ENCODE data around the gene LUZP4.
A peak's percentile ranks its signal among the peaks of the same experiment; 100 is the strongest.
"Not testable (repeated sequence)": the region's sequence is repeated elsewhere in the genome, so short reads cannot be mapped to it uniquely, and the experiment has no call there.

The LUZP4 gene

GRCh38 chrX:115289465-115289864, at the start of gene LUZP4:
LUZP4 (plus strand) TSS chrX:115289715; CDS start chrX:115289760, 45 bp downstream.
- DNase-seq = no peak

- no peak for DNase-seq
Observed at GRCh38 chrX:115251458-115252233, 37.9 kb upstream of the LUZP4 start.

- no peak for DNase-seq
Observed at GRCh38 chrX:115255003-115255402, 34.5 kb upstream of the LUZP4 start.

GRCh38 chrX:115257711-115258110, 31.8 kb upstream of the LUZP4 start:
- no peak for DNase-seq

GRCh38 chrX:115259238-115259875, 30.2 kb upstream of the LUZP4 start:
- DNase-seq = no peak

GRCh38 chrX:115260330-115260729, 29.2 kb upstream of the LUZP4 start:
- no peak for DNase-seq

- no peak for DNase-seq
Observed at GRCh38 chrX:115261148-115261547, 28.4 kb upstream of the LUZP4 start.

GRCh38 chrX:115264009-115264408, 25.5 kb upstream of the LUZP4 start:
- no peak for DNase-seq

GRCh38 chrX:115266300-115266699, 23.2 kb upstream of the LUZP4 start:
- no peak for DNase-seq

- DNase-seq = no peak
Observed at GRCh38 chrX:115268421-115268820, 21.1 kb upstream of the LUZP4 start.

- no peak for DNase-seq
Observed at GRCh38 chrX:115269051-115269683, 20.3 kb upstream of the LUZP4 start.

GRCh38 chrX:115284877-115285276, 4.6 kb upstream of the LUZP4 start:
- no peak for DNase-seq

- no peak for DNase-seq
Observed at GRCh38 chrX:115297189-115297588, 7.7 kb downstream of the LUZP4 start.

- no peak for DNase-seq
Observed at GRCh38 chrX:115311139-115311538, 21.6 kb downstream of the LUZP4 start.

- no peak for DNase-seq
Observed at GRCh38 chrX:115311601-115312001, 22.1 kb downstream of the LUZP4 start.

- no peak for DNase-seq
Observed at GRCh38 chrX:115318139-115318538, 28.6 kb downstream of the LUZP4 start.

GRCh38 chrX:115322375-115322774, 32.9 kb downstream of the LUZP4 start:
- DNase-seq = no peak

GRCh38 chrX:115324194-115324593, 34.7 kb downstream of the LUZP4 start:
- no peak for DNase-seq

- not testable (repeated sequence) for DNase-seq
Observed at GRCh38 chrX:115329282-115329681, 39.8 kb downstream of the LUZP4 start.

- DNase-seq = peak; percentile 18
Observed at GRCh38 chrX:115330498-115331168, 41.1 kb downstream of the LUZP4 start.

- DNase-seq = no peak
Observed at GRCh38 chrX:115332832-115333231, 43.3 kb downstream of the LUZP4 start.

GRCh38 chrX:115333446-115333845, 43.9 kb downstream of the LUZP4 start:
- DNase-seq = no peak

GRCh38 chrX:115337491-115338144, 48.1 kb downstream of the LUZP4 start:
- no peak for DNase-seq
